Effector memory CD4-positive, alpha-beta T cell (primary cell): ENCODE data around the gene USP22.
"Not testable (repeated sequence)": the region's sequence is repeated elsewhere in the genome, so short reads cannot be mapped to it uniquely, and the experiment has no call there.

Experiments
- DNase-seq, 3 donors: peaks; one replicate each; pipeline ENCODE4 v3.0.0-alpha.2; 2020
- H3K27ac ChIP-seq: 2 replicates; pipeline ENCODE4 v1.7.0; 2013; ENCODE audit warnings: mild to moderate bottlenecking, low read length, moderate library complexity; ENCODE audit not compliant: insufficient read depth, poor library complexity, severe bottlenecking
- H3K27me3 ChIP-seq: replicated peaks from 2 replicates; pipeline ENCODE4 v1.7.0; 2013; ENCODE audit warnings: mild to moderate bottlenecking, low read length; ENCODE audit not compliant: insufficient read depth, control insufficient read depth, poor library complexity, severe bottlenecking
- H3K36me3 ChIP-seq: 2 replicates; pipeline ENCODE4 v1.7.0; 2013; ENCODE audit warnings: mild to moderate bottlenecking, low read length, moderate library complexity; ENCODE audit not compliant: control insufficient read depth, insufficient read depth
- H3K4me1 ChIP-seq: 2 replicates; pipeline ENCODE4 v1.7.0; 2013; ENCODE audit warnings: low read length, mild to moderate bottlenecking; ENCODE audit not compliant: control insufficient read depth, insufficient read depth, poor library complexity, severe bottlenecking
- H3K4me3 ChIP-seq: 2 replicates; pipeline ENCODE4 v1.7.0; 2013; ENCODE audit warnings: low read length, low read depth, mild to moderate bottlenecking; ENCODE audit not compliant: insufficient read depth, poor library complexity, severe bottlenecking
- H3K9me3 ChIP-seq: 2 replicates; pipeline ENCODE4 v1.7.0; 2013; ENCODE audit warnings: mild to moderate bottlenecking, low read length, moderate library complexity; ENCODE audit not compliant: control insufficient read depth

Gene USP22

GRCh38 chr17:21077281-21077680 lies 34.5 kb upstream of the USP22 start:
- DNase-seq: no peak
- Histone ChIP-seq H3K27me3 (no peaks in the 10 kb centered on the region), H3K4me1 (no peaks in the 10 kb centered on the region), H3K27ac (no peak overlapping the region), H3K9me3 (no peaks in the 10 kb centered on the region), H3K36me3 (no peaks in the 10 kb centered on the region), H3K4me3 (no peak overlapping the region)

GRCh38 chr17:21076242-21076641 lies 33.4 kb upstream of the USP22 start:
- Histone ChIP-seq H3K36me3 (no peaks in the 10 kb centered on the region), H3K27me3 (no peaks in the 10 kb centered on the region), H3K4me3 (no peak overlapping the region), H3K4me1 (no peaks in the 10 kb centered on the region), H3K9me3 (no peaks in the 10 kb centered on the region), H3K27ac (no peak overlapping the region)
- DNase-seq: no peak

GRCh38 chr17:21075739-21076085 lies 32.9 kb upstream of the USP22 start:
- H3K9me3 ChIP-seq: no peaks in the 10 kb centered on the region
- H3K4me3 ChIP-seq: no peak overlapping the region
- H3K27ac ChIP-seq: no peak overlapping the region

GRCh38 chr17:21072745-21073197 lies 30.0 kb upstream of the USP22 start:
- no peak for DNase-seq
- no peaks in the 10 kb centered on the region for H3K36me3 ChIP-seq
- no peaks in the 10 kb centered on the region for H3K4me1 ChIP-seq
- H3K9me3 ChIP-seq: no peaks in the 10 kb centered on the region
- H3K27ac ChIP-seq: no peak overlapping the region
- H3K27me3 ChIP-seq: no peaks in the 10 kb centered on the region
- no peak overlapping the region for H3K4me3 ChIP-seq

More at GRCh38 chr17:21075739-21076085, 32.9 kb upstream of the USP22 start:
- Histone ChIP-seq H3K36me3 (no peaks in the 10 kb centered on the region), H3K4me1 (no peaks in the 10 kb centered on the region), H3K27me3 (no peaks in the 10 kb centered on the region)
- no peak for DNase-seq

GRCh38 chr17:21066394-21066793 lies 23.6 kb upstream of the USP22 start:
- Histone ChIP-seq H3K4me3 (no peak overlapping the region), H3K4me1 (no peaks in the 10 kb centered on the region), H3K27me3 (no peaks in the 10 kb centered on the region), H3K36me3 (no peaks in the 10 kb centered on the region), H3K9me3 (no peaks in the 10 kb centered on the region), H3K27ac (no peak overlapping the region)
- DNase-seq: no peak

GRCh38 chr17:21061971-21062526 lies 19.2 kb upstream of the USP22 start:
- Histone ChIP-seq H3K27ac (no peak overlapping the region), H3K36me3 (no peaks in the 10 kb centered on the region), H3K4me1 (no peaks in the 10 kb centered on the region), H3K4me3 (no peak overlapping the region), H3K9me3 (no peaks in the 10 kb centered on the region), H3K27me3 (no peaks in the 10 kb centered on the region)
- DNase-seq: no peak

GRCh38 chr17:21061158-21061835 lies 18.5 kb upstream of the USP22 start:
- H3K27ac ChIP-seq: no peak overlapping the region
- H3K9me3 ChIP-seq: no peaks in the 10 kb centered on the region
- H3K4me1 ChIP-seq: no peaks in the 10 kb centered on the region
- H3K27me3 ChIP-seq: no peaks in the 10 kb centered on the region
- H3K4me3 ChIP-seq: no peak overlapping the region
- no peaks in the 10 kb centered on the region for H3K36me3 ChIP-seq
- no peak for DNase-seq

GRCh38 chr17:21059761-21060160 lies 16.9 kb upstream of the USP22 start:
- Histone ChIP-seq H3K4me3 (no peak overlapping the region), H3K27ac (no peak overlapping the region), H3K27me3 (no peaks in the 10 kb centered on the region), H3K9me3 (no peaks in the 10 kb centered on the region), H3K36me3 (no peaks in the 10 kb centered on the region), H3K4me1 (no peaks in the 10 kb centered on the region)
- DNase-seq: no peak

GRCh38 chr17:21058098-21058893 lies 15.5 kb upstream of the USP22 start:
- Histone ChIP-seq H3K36me3 (no peaks in the 10 kb centered on the region), H3K9me3 (no peaks in the 10 kb centered on the region), H3K27me3 (no peaks in the 10 kb centered on the region), H3K4me1 (no peaks in the 10 kb centered on the region), H3K27ac (no peak overlapping the region), H3K4me3 (no peak overlapping the region)
- DNase-seq: no peak

GRCh38 chr17:21053056-21053455 lies 10.2 kb upstream of the USP22 start:
- H3K36me3 ChIP-seq, H3K4me1 ChIP-seq, H3K9me3 ChIP-seq, H3K27me3 ChIP-seq, H3K4me3 ChIP-seq, H3K27ac ChIP-seq, DNase-seq: not testable (repeated sequence)
